Measurements from ENCODE around the gene CLEC18C. TPM values are rescaled to one million over a fixed set of nuclear protein-coding genes. Genes with fewer than 3 reads are reported as not detected.

Gene CLEC18C
- under 0.01 and 0.57 TPM in 2 replicates for total RNA-seq

GRCh38 chr16:70173212-70173837 is at the start of gene CLEC18C:
Gene CLEC18C (plus strand): TSS chr16:70173787. CDS start chr16:70174279, 492 bp downstream.

Other genes with a start within 250 kb of the CLEC18C start
- 0.34 and 0.85 TPM in 2 replicates for gene CLEC18A, start 222.5 kb upstream of the CLEC18C start, total RNA-seq
- gene PDPR, start 59.5 kb upstream of the CLEC18C start, total RNA-seq = 8.5 and 21.8 TPM in 2 replicates
- gene EXOSC6, start 78.2 kb downstream of the CLEC18C start, total RNA-seq = 46.8 and 87.0 TPM in 2 replicates
- gene AARS1, start 115.7 kb downstream of the CLEC18C start, total RNA-seq = 450 and 528 TPM in 2 replicates
- gene DDX19B, start 125.4 kb downstream of the CLEC18C start, total RNA-seq = 24.8 and 43.1 TPM in 2 replicates
- 29.0 and 41.9 TPM in 2 replicates for gene DDX19A, start 173.1 kb downstream of the CLEC18C start, total RNA-seq